Islet of Langerhans (tissue), 1 donor: Measurements from ENCODE around the gene ATP1B1.
"Not testable (repeated sequence)": the region's sequence is repeated elsewhere in the genome, so short reads cannot be mapped to it uniquely, and the experiment has no call there.

Source experiments
- FAIRE-seq: peaks from one replicate; lab custom pipeline; 2011; peaks lifted over from hg19 to GRCh38; lab: Jason Lieb, UNC

The ATP1B1 gene

DNA sequence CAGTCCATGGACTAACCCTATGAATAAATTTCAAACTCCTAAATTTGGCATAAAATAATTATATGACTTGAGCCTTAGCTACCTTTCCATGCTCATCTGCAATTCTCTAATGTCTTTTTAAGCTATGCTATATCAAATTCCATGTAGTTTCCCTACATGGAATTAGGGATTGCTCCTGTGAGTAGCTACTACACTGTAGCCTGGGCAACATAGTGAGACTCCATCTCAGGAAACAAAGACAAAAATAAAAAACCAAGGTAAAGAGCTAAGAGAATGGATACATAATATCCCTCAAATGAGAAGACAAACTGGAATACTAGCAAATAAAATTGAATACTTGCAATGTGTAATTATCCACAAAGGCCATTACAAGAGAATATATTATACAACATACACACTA, 37.5 kb downstream of the ATP1B1 start:
- FAIRE-seq, result peak; percentile 21

DNA sequence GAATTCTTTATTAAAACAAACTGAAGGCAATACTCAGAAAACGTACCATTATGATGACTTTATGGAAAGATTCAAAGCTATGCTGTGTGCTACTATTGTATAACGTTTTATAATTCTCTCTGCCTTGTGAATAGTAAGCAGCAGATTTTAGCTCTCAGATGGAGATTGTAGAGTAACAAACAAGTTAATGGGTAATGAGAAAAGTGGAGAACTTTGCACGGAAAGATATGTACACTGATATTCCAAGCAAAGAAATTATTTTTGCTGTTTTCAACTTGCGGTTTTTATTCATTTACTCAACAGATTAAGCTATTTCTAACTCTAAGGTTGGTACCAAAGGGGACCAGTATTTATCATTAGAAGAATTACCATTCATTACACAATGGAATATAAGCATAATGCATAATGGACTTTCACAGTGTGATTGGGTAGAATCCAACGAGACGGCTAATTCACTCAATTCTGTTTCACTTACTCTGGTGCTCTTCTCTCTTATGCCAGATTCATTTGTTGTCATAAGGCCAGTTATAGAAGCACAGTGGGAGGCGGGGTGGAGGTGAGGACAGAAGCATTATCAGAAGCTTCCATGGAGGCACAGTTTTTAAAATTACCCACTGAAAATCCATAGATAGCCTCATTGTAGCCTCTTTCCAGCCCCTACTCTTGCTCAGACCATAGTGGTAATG, 38.6 kb downstream of the ATP1B1 start:
- FAIRE-seq, result peak; percentile 94

DNA sequence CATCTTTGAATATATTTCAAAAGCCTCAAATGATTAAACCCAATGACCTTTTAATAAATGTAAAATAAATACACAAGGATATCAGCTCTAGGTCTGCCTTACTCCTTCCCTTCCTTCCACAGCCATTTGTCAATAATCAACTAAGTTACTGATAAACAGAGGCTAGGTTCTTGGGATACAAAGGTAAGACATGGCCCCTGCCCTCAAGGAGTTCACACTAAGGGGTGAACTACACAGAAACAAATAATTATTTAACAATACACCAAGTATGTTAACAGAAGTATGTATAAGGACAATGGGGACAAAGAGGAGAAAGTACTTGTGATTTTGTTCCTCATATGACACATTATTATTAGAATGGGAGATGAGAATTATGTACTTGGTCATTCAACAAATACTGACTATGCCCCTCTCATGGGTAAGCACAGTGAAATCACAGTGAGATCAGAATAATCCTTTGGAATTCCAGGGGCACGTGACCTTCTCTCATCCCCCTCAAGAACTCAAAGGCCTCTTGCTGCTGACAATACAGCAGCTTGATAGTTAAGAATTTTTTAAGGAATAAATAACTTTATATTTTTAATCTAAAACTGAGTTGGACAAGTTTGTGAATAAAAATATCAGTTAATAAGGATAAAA, 40.2 kb downstream of the ATP1B1 start:
- FAIRE-seq, result no peak

DNA sequence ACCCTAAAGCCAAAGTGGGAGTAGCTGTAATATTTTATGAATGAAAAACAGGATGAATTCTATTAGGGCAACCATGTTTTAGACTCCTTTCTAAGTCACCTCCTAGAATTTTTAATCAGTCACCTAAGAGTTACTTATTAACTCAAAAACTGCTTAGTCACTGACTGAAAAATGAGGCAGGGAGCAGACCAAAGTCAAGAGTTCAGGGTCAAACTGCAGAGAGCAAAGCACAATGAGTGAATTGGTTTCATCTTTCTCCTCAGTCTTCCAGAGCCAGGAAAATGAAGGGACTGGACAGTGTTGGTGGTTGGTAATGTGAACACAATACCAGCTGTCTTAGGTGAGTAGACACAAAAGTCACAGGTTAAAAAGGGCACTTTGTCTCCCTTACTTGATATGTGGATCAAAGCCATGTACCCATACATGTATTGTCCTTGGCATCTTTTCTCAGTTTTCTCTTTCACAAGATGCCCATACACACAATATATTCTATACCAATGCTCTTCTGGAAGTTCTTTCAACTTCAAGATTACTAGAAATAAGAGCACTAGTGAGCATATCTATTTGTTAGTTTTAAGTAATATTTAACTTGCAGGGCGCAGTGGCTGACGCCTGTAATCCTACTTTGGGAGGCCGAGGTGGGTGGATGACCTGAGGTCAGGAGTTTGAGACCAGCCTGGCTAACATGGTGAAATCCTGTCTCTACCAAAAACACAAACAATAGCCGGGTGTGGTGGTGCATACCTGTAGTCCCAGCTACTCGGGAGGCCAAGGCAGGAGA, 42.2 kb downstream of the ATP1B1 start:
- FAIRE-seq, result peak; percentile 43

DNA sequence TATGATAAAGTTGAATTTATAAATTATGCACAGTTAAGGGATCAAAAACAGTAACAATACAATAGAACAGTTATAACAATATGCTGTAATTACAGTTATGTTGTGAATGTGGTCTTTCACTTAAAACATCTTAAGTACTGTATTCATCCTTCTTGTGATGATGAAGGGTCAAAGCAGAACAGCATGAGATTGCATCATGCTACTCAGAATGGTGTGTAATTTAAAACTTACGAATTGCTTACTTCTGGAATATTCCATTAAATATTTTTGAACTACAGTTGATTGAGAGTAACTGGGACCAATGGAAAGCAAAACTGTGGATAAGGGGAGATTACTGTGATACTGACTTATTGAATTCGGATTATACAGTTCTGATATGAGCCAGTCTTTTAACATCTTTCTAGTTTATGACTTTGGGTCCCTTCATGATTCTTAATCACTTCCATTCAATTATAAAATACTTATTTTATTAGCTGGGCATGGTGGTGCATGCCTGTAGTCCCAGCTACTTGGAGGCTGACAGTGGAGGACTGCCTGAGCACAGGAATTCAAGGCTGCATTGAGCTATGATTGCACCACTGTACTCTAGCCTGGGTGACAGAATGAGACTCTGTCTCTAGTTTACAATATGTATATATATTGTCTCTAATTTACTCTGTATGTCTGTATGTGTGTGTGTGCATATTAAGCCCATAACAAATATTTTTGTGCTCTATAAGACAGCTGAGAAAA, 43.2 kb downstream of the ATP1B1 start:
- FAIRE-seq, result no peak

DNA sequence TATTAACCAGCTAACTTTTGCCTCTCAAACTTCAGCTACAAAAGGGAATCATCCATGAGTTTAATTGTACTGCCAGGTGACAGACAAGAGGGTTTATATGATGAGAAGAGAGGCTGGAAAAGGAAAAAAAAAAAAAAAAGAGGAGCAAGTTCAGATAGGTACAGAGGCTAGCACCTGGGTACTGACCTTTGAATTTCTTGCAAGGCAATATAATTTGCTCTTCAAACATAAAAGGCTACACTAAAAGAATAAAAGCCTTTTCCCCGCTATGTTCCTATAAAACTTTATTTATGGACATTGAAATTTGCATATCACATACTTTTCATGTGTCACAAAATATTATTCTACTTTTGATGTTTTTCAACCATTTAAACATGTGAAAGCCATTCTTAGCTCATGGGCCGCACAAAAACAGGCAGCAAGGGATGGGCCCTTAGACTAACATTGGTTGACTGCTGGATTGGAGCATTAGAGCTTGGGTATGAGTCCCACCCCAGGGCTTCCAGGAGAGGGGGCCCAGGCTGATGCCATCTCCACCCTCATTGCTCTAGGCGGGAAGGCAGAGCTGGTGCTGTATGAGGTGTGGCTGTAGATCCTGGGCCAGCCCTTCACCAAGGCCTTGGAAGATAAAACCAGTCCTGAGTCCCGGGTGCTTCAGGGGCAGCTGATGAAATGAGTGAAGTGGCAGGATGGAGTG, 44.3 kb downstream of the ATP1B1 start:
- FAIRE-seq, result no peak

DNA sequence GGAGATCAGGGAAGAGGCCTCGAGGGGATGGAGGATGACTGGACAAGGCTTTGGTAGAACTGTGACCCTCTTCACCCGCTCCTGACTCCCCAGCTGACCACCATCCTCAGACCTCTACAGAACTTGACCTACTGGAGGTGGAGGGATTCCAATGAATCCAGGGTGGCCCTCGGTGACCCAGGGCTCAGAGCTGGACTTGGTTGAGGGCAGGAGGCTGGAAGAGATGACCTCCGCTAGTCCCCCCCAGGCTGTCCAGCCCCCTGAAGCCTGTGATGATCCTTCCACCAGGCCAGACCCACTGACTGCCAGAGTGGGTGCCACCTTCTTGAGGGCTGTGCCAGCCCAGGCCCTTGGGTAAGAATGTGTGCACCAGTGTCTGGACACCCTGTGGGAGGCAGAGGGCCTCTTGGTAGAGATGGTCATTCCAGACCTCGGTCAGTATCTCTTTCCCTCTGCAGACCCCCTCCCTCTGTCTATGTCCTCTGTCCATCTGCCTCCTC, 44.9 kb downstream of the ATP1B1 start:
- no peak for FAIRE-seq

DNA sequence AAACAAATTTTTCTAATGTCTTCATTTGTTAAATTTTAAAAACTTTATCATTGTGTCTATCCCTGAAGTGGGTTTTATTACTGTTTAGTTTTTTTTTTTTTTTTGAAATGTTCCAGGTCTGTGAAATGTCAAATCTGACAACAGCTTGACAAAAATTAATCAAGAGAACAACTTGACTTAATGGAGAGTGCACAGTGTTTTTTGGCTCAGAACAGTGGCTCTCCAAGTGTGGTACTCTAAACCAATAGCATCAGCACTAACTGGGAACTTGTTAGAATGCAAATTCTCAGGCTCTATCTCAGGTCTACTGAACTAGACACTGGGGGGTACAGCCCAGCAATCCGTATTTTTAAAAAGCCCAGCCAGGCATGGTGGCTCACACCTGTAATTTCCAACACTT, 49.2 kb downstream of the ATP1B1 start:
- FAIRE-seq, result no peak

DNA sequence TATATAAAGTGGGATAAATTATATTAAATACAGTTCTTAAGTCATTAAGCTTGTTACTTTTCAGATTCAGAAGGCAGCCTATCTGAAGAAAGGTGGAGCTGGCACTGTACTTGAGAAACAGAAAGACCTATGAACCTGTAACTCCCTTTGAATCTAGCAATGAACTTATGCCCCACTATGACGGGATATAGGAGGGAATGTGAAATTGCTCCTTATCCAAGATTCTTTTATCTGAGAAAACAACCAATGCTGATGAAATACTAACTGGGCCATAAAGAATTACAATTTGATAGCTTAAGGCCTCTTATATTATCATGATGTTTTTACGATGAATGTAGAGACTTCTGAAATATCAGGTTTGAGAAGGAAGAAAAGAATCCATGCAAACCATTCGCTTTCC, 50.1 kb downstream of the ATP1B1 start:
- no peak for FAIRE-seq

DNA sequence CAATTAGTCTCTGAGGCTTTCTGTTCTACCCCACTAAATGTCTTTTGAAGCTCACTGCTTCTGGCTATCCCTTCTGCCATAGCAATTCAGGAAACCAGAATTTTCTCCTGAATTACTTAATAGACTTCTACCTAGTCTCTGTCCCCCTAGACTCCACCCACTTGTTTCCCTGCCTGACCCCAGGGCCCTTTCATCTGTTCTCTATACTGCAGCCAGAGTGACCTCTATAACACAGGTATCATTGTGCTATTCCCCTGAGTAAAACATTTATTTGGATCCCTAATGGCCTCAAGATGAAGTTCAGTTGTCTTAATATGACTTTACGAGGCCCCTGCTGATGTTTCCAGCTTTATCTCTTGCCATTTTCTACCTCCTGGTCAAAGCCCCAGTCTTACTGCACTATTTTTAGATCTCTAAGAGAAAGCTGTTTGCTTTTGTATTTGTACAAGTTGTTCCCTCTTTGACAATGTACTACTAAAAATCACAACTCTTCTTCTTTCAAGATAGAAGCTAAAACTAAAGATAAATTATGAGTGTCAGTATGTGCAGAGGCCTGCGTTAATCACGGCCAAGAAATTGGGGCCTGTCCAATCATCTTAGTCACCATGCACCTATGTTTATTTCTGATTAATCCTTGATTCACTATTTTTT, 54.5 kb downstream of the ATP1B1 start:
- peak; percentile 43 for FAIRE-seq

DNA sequence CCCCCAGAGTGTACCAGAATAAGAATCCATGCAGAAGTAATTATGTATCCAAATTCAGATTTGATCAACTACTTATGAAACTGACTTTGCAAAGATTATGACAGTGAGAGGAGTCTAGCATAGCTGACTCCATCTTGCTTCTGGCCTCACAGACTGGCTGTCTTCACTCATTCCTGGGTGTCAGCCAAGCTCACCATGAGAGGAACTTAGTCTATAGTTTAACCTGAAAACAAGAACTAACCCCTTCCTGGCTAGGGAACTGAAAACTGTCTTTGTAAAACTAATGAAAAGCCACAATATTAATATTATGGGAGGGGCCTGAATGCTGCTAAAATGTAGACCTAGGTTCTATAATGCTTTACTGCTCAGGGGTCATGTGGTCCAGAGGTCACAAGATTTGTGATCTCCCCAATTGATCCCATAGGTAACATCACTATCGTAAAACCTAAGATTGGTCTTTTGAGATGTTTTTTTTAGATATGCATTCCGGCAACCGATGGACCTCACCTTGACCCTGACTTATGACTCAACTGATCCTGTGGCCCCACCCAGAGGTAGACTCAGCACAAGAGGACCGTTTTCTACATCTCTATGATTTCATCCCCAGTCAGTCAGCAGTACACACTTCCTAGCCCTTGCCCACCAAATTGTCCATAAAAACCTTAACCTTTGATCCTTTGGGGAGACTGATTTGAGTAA, 55.2 kb downstream of the ATP1B1 start:
- FAIRE-seq, result no peak

DNA sequence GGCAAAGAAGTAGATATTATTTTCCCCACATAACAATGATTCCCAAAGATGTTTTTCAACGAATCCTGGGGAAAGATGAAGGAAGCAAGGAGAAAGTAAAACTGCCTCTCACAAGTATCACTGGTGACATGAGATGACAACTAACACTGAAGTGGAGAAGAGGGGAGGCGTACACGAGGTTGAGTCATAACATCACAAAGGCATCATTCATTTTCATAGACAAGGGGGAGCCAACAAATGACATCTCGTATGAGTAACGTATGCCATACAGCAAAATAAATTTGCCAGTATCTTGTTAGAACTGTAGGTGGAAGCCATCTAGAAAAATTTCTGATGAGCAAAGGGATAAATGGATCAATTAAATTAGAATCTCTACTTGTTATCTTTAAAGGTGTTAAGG, 56.6 kb downstream of the ATP1B1 start:
- FAIRE-seq, result no peak

DNA sequence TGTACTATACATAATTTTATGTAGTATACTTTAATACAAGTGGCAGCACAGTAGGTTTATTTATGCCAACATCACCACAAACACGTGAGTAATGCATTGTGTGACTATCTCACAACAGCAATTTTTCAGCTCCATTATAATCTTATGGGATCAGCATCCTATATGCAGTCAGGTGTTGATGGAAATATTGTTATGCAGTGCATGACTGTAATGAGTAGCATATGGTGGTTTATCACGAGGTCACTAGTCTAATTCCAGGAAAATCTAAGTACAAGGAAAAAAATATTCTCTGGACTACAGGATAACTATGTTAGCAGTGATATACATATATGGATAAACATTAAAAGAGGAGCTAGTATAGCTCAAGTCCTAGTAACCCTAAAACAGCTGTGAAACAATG, 69.0 kb downstream of the ATP1B1 start:
- FAIRE-seq, result no peak

DNA sequence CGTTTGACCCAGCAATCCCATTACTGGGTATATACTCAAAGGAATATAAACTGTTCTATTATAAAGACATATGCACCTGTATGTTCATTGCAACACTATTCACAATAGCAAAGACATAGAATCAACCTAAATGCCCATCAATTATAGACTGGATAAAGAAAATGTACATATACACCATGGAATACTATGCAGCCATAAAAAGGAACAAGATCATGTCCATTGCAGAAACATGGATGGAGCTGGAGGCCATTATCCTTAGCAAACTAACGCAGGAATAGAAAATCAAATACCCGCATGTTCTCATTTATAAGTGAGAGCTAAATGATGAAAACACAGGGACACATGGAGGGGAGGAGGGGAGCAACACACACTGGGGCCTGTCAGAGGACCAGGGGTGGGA, 72.9 kb downstream of the ATP1B1 start:
- FAIRE-seq, result not testable (repeated sequence)

DNA sequence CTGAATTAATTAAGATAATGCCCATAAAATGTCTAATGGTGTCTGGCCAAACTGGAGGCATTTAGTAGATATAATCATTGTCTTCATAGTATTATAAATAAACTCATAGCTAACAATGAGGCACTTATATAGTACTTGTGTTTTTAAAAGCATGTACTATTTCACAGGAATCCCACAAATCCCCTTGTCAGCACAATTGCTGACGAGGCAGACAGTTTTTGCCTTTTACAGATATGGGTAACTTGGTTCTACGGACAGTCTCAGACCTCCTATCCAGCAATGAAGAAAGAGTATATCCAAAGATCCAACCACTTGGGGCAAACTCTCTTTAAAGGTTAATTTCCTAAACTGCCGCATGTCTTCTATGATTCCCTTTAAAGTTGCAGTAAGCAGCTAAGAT, 73.7 kb downstream of the ATP1B1 start:
- no peak for FAIRE-seq
